Type B pancreatic cell (in vitro differentiated cells): ENCODE measurements around the gene CLEC4M. TPM values are rescaled to one million over a fixed set of nuclear protein-coding genes. Genes with fewer than 3 reads are reported as not detected.

ENCODE experiments used
- DNase-seq: peaks from one replicate; pipeline ENCODE4 v3.0.0; 2021; ENCODE audit warnings: mixed read lengths; ENCODE audit not compliant: unreplicated experiment; ENCODE audit errors: extremely low spot score
- H3K27ac Mint-ChIP-seq: 2 replicates; pipeline ENCODE4 v1.8.0; 2021; ENCODE audit warnings: mild to moderate bottlenecking, mixed read lengths
- H3K27me3 Mint-ChIP-seq: 2 replicates; pipeline ENCODE4 v1.8.0; 2021; ENCODE audit warnings: mixed read lengths
- H3K36me3 Mint-ChIP-seq: 2 replicates; pipeline ENCODE4 v1.8.0; 2021; ENCODE audit warnings: mixed read lengths
- H3K4me1 Mint-ChIP-seq: one replicate; pipeline ENCODE4 v1.8.0; 2021; ENCODE audit warnings: mixed read lengths; ENCODE audit not compliant: unreplicated experiment
- H3K4me3 Mint-ChIP-seq: 2 replicates; pipeline ENCODE4 v1.8.0; 2021; ENCODE audit warnings: mild to moderate bottlenecking, mixed read lengths
- H3K9me3 Mint-ChIP-seq: 2 replicates; pipeline ENCODE4 v1.8.0; 2021; ENCODE audit warnings: mixed read lengths
- CTCF ChIP-seq: fragments of 200-600 bp; sonication (generic); conservative IDR thresholded peaks from 2 replicates; pipeline ENCODE4 v1.5.0; 2021; ENCODE audit warnings: antibody characterized with exemption, mild to moderate bottlenecking
- total RNA-seq: library from RNA; stranded (reverse); gene quantifications from 2 replicates; pipeline ENCODE4 v1.2.1, GENCODE V29; 2021; ENCODE audit warnings: low replicate concordance

Gene CLEC4M
- total RNA-seq, 1 donor from 2014 or later: 0.48 TPM

GRCh38 chr19:7784856-7785255 lies 21.8 kb downstream of the CLEC4M start:
- TF ChIP-seq CTCF: no peak
- peak overlapping the region; percentile 61 for H3K27ac Mint-ChIP-seq
- H3K4me1 Mint-ChIP-seq: no peaks in the 10 kb centered on the region
- peaks cover 82% of the 10 kb centered on the region for H3K27me3 Mint-ChIP-seq
- no peak overlapping the region for H3K4me3 Mint-ChIP-seq
- H3K36me3 Mint-ChIP-seq: no peaks in the 10 kb centered on the region
- no peak for DNase-seq
- H3K9me3 Mint-ChIP-seq: peaks cover 7% of the 10 kb centered on the region

GRCh38 chr19:7787141-7787540 lies 24.1 kb downstream of the CLEC4M start:
- H3K36me3 Mint-ChIP-seq: peaks cover 2% of the 10 kb centered on the region
- no peak overlapping the region for H3K27ac Mint-ChIP-seq
- H3K27me3 Mint-ChIP-seq: peaks cover 67% of the 10 kb centered on the region
- DNase-seq: no peak
- no peak for TF ChIP-seq CTCF
- peaks cover 7% of the 10 kb centered on the region for H3K9me3 Mint-ChIP-seq
- no peaks in the 10 kb centered on the region for H3K4me1 Mint-ChIP-seq
- peak overlapping the region; percentile 75 for H3K4me3 Mint-ChIP-seq

GRCh38 chr19:7787602-7788177 lies 24.6 kb downstream of the CLEC4M start:
- no peak for TF ChIP-seq CTCF
- H3K4me1 Mint-ChIP-seq: no peaks in the 10 kb centered on the region
- DNase-seq: no peak
- H3K27ac Mint-ChIP-seq: no peak overlapping the region
- H3K27me3 Mint-ChIP-seq: peaks cover 71% of the 10 kb centered on the region
- H3K4me3 Mint-ChIP-seq: peak overlapping the region; percentile 75
- peaks cover 6% of the 10 kb centered on the region for H3K36me3 Mint-ChIP-seq
- peaks cover 11% of the 10 kb centered on the region for H3K9me3 Mint-ChIP-seq

- no peak overlapping the region for H3K4me3 Mint-ChIP-seq
- H3K27ac Mint-ChIP-seq: no peak overlapping the region
- TF ChIP-seq CTCF: no peak
- H3K36me3 Mint-ChIP-seq: peaks cover 6% of the 10 kb centered on the region
- H3K9me3 Mint-ChIP-seq: peaks cover 11% of the 10 kb centered on the region
- no peak for DNase-seq
- H3K4me1 Mint-ChIP-seq: no peaks in the 10 kb centered on the region
- peaks cover 65% of the 10 kb centered on the region for H3K27me3 Mint-ChIP-seq
Measured at GRCh38 chr19:7788178-7788932, 25.3 kb downstream of the CLEC4M start.

GRCh38 chr19:7788933-7789323 lies 25.9 kb downstream of the CLEC4M start:
- no peak for DNase-seq
- Mint-ChIP-seq H3K4me1 (no peaks in the 10 kb centered on the region), H3K27me3 (peaks cover 59% of the 10 kb centered on the region), H3K4me3 (no peak overlapping the region), H3K9me3 (peaks cover 6% of the 10 kb centered on the region), H3K36me3 (peaks cover 6% of the 10 kb centered on the region), H3K27ac (no peak overlapping the region)
- TF ChIP-seq CTCF: no peak
